Motor neuron (in vitro differentiated cells): ENCODE results near the gene ARHGAP10. TPM values are rescaled to one million over a fixed set of nuclear protein-coding genes. Genes with fewer than 3 reads are reported as not detected.

Experiments used
- ATAC-seq, 8 experiments: fragments of 200-7000 bp; cut with Tn5 transposase; replicated peaks in 6 of 8; 2 replicates each; pipeline ENCODE4 v1.8.0; 2021; ENCODE audit warnings: mild to moderate bottlenecking in 8 of 8, moderate library complexity in 8 of 8
- H3K27ac ChIP-seq, 2 donors: fragments of 250-450 bp; sonication (Bioruptor Pico); 2 replicates each; pipeline ENCODE4 v1.9.0; 2021; ENCODE audit warnings: antibody characterized with exemption in 2 of 2, mild to moderate bottlenecking in 2 of 2, moderate library complexity in 1 of 2
- H3K4me1 ChIP-seq, 2 donors: fragments of 250-450 bp; sonication (Bioruptor Pico); replicated peaks in 1 of 2; 2 replicates each; pipeline ENCODE4 v1.6.1; 2021; ENCODE audit warnings: antibody characterized with exemption in 2 of 2, mild to moderate bottlenecking in 2 of 2, moderate library complexity in 1 of 2
- H3K4me3 ChIP-seq, 5 donors: fragments of 250-450 bp; sonication (Bioruptor Pico); 2 replicates each; pipeline ENCODE4 v1.9.0; 2021; ENCODE audit warnings: antibody characterized with exemption in 5 of 5, mild to moderate bottlenecking in 5 of 5, moderate library complexity in 4 of 5
- WGBS, 10 experiments: fragments of 450-650 bp; shearing (Covaris generic); methylation state at CpG; one replicate each; pipeline ENCODE4 v1.0.0; 2022; 5-methylcytosine and 5-hydroxymethylcytosine counted together
- in situ Hi-C, 9 experiments: fragments of 400-800 bp; cut with MboI; loops; one replicate each; pipeline ENCODE4 v1.15.0; 2021; ENCODE audit warnings: low sequenced_read_pairs in 9 of 9, low pct_unique_long_range_greater_than_20kb in 2 of 9; ENCODE audit not compliant: unreplicated experiment in 9 of 9
- total RNA-seq, 8 experiments: library from RNA; unstranded; fragments of 300-600 nt; gene quantifications; 2 replicates each; pipeline versions ENCODE4 v1.2.3 to v1.2.4, GENCODE V29; 2022

Gene ARHGAP10
- total RNA-seq, 8 experiments from 2014 or later, result 1.6 to 16.1 (median 8.2) TPM

GRCh38 chr4:148004228-148004857, 272.5 kb downstream of the ARHGAP10 start:
- in situ Hi-C loops, result no loop called here
- Histone ChIP-seq H3K4me1 (no peaks in the 10 kb centered on the region), H3K4me3 (no peak overlapping the region), H3K27ac (no peak overlapping the region)
- 64 to 100% (median 80%) methylated on average over 1 to 6 of the region's 6 CpGs; no CpG with 5 or more reads in 5 of the 10 experiments for WGBS, 10 experiments
- ATAC-seq, result no peak

- no peak for ATAC-seq
- no peak overlapping the region for H3K27ac ChIP-seq
- H3K4me3 ChIP-seq, result no peak overlapping the region
- H3K4me1 ChIP-seq, result no peaks in the 10 kb centered on the region
- WGBS, 10 experiments, result 60 to 100% (median 81%) methylated on average over 1 to 7 of the region's 11 CpGs; no CpG with 5 or more reads in 2 of the 10 experiments
- in situ Hi-C loops, result no loop called here
Measured at GRCh38 chr4:148006001-148006400, 274.1 kb downstream of the ARHGAP10 start.

GRCh38 chr4:148007314-148007760, 275.4 kb downstream of the ARHGAP10 start:
- in situ Hi-C loops, result no loop called here

GRCh38 chr4:148007792-148008191, 275.9 kb downstream of the ARHGAP10 start:
- H3K4me1 ChIP-seq, result no peaks in the 10 kb centered on the region
- ATAC-seq, result peak in 2 of 8 experiments; percentile 5 to 9
- in situ Hi-C loops, result no loop called here
- H3K27ac ChIP-seq, result no peak overlapping the region
- WGBS, 10 experiments, result 67 to 100% (median 94%) methylated on average over 1 to 3 of the region's 3 CpGs; no CpG with 5 or more reads in 4 of the 10 experiments
- no peak overlapping the region for H3K4me3 ChIP-seq

More at GRCh38 chr4:148007314-148007760, 275.4 kb downstream of the ARHGAP10 start:
- WGBS, 10 experiments, result 0 to 94% (median 82%) methylated on average over 1 to 6 of the region's 7 CpGs; no CpG with 5 or more reads in 1 of the 10 experiments
- H3K4me1 ChIP-seq, result no peaks in the 10 kb centered on the region
- ATAC-seq, result peak; percentile 75 to 100 (median 94)
- no peak overlapping the region for H3K4me3 ChIP-seq
- H3K27ac ChIP-seq, result no peak overlapping the region

- Histone ChIP-seq H3K27ac (no peak overlapping the region), H3K4me3 (no peak overlapping the region), H3K4me1 (no peaks in the 10 kb centered on the region)
- ATAC-seq, result no peak
- in situ Hi-C loops, result no loop called here
- 33 to 100% (median 75%) methylated on average over 1 to 2 of the region's 2 CpGs; no CpG with 5 or more reads in 2 of the 10 experiments for WGBS, 10 experiments
Measured at GRCh38 chr4:148015058-148015457, 283.2 kb downstream of the ARHGAP10 start.

GRCh38 chr4:148015468-148015867, 283.6 kb downstream of the ARHGAP10 start:
- H3K4me3 ChIP-seq, result no peak overlapping the region
- no peak for ATAC-seq
- H3K4me1 ChIP-seq, result no peaks in the 10 kb centered on the region
- no peak overlapping the region for H3K27ac ChIP-seq
- WGBS, 10 experiments, result 70 to 100% (median 95%) methylated on average over 1 to 8 of the region's 8 CpGs
- in situ Hi-C loops, result no loop called here

- Histone ChIP-seq H3K27ac (no peak overlapping the region), H3K4me1 (no peaks in the 10 kb centered on the region), H3K4me3 (no peak overlapping the region)
- no peak for ATAC-seq
- 20 to 100% (median 83%) methylated on average over 1 to 4 of the region's 6 CpGs; no CpG with 5 or more reads in 2 of the 10 experiments for WGBS, 10 experiments
- in situ Hi-C loops, result no loop called here
Measured at GRCh38 chr4:148016063-148016637, 284.3 kb downstream of the ARHGAP10 start.

GRCh38 chr4:148017801-148018200, 285.9 kb downstream of the ARHGAP10 start:
- H3K4me1 ChIP-seq, result no peaks in the 10 kb centered on the region
- in situ Hi-C loops, result no loop called here
- H3K4me3 ChIP-seq, result no peak overlapping the region
- peak in 2 of 8 experiments; percentile 14 to 31 for ATAC-seq
- H3K27ac ChIP-seq, result no peak overlapping the region
- 20 to 100% (median 91%) methylated on average over 1 to 5 of the region's 5 CpGs; no CpG with 5 or more reads in 1 of the 10 experiments for WGBS, 10 experiments

GRCh38 chr4:148021686-148022085, 289.8 kb downstream of the ARHGAP10 start:
- no peak overlapping the region for H3K27ac ChIP-seq
- 71 to 100% (median 100%) methylated on average over 1 of the region's 1 CpG; no CpG with 5 or more reads in 3 of the 10 experiments for WGBS, 10 experiments
- no peaks in the 10 kb centered on the region for H3K4me1 ChIP-seq
- H3K4me3 ChIP-seq, result no peak overlapping the region
- no peak for ATAC-seq
- in situ Hi-C loops, result no loop called here

- ATAC-seq, result no peak
- in situ Hi-C loops, result no loop called here
- WGBS, 10 experiments, result 40 to 100% (median 90%) methylated on average over 1 to 6 of the region's 6 CpGs; no CpG with 5 or more reads in 2 of the 10 experiments
- no peak overlapping the region for H3K27ac ChIP-seq
- H3K4me3 ChIP-seq, result no peak overlapping the region
- no peaks in the 10 kb centered on the region for H3K4me1 ChIP-seq
Measured at GRCh38 chr4:148022975-148023374, 291.1 kb downstream of the ARHGAP10 start.

- in situ Hi-C loops, result no loop called here
- no peak for ATAC-seq
- WGBS, 10 experiments, result 32 to 100% (median 92%) methylated on average over 1 to 9 of the region's 9 CpGs
- no peak overlapping the region for H3K27ac ChIP-seq
- no peaks in the 10 kb centered on the region for H3K4me1 ChIP-seq
- no peak overlapping the region for H3K4me3 ChIP-seq
Measured at GRCh38 chr4:148023512-148024181, 291.8 kb downstream of the ARHGAP10 start.

- Histone ChIP-seq H3K4me1 (peaks cover 15% of the 10 kb centered on the region in 2 donors), H3K4me3 (no peak overlapping the region), H3K27ac (no peak overlapping the region)
- peak in 3 of 8 experiments; percentile 86 to 96 (median 95) for ATAC-seq
- in situ Hi-C loops, result no loop called here
- 0 to 100% (median 69%) methylated on average over 1 to 4 of the region's 4 CpGs for WGBS, 10 experiments
Measured at GRCh38 chr4:148025981-148026380, 294.1 kb downstream of the ARHGAP10 start.

- Histone ChIP-seq H3K27ac (no peak overlapping the region), H3K4me3 (no peak overlapping the region), H3K4me1 (peaks cover 15 to 19% of the 10 kb centered on the region in 2 donors)
- WGBS, 10 experiments, result 58 to 100% (median 93%) methylated on average over 2 to 7 of the region's 7 CpGs
- no peak for ATAC-seq
- in situ Hi-C loops, result no loop called here
Measured at GRCh38 chr4:148027201-148027600, 295.3 kb downstream of the ARHGAP10 start.
